Endothelial cell of umbilical vein (primary cell): Measurements from ENCODE around the gene DUSP22. TPM values are rescaled to one million over a fixed set of nuclear protein-coding genes. Genes with fewer than 3 reads are reported as not detected.

Experiments used
- BruUV-seq: library from RNA; stranded (reverse); fragments of 400-500 nt; replicated peaks from 2 replicates; lab custom pipeline; 2021; lab: Mats Ljungman, UMichigan
- CTCF ChIA-PET: fragments of 300-600, 350-600 bp; sonication (Branson Sonifier 250); formaldehyde crosslinking; loops from one replicate; lab custom pipeline; 2021; ENCODE audit warnings: antibody characterized with exemption, inconsistent platforms; lab: Charles Lee
- POLR2A ChIA-PET: fragments of 300-600, 350-600 bp; sonication (Branson Sonifier 250); formaldehyde crosslinking; loops from one replicate; lab custom pipeline; 2021; ENCODE audit warnings: antibody characterized with exemption, inconsistent platforms; lab: Charles Lee
- DNase-seq: peaks from one replicate; pipeline ENCODE4 v3.0.0-alpha.2; 2011; ENCODE audit warnings: low read depth, low spot score
- FAIRE-seq: peaks from 2 replicates; lab custom pipeline; 2011; peaks lifted over from hg19 to GRCh38; lab: Jason Lieb, UNC
- H2AFZ ChIP-seq: 2 replicates; pipeline ENCODE4 v1.6.0; 2012; ENCODE audit warnings: low read depth, low read length, control low read depth, inconsistent platforms
- H3K27ac ChIP-seq: 2 replicates; pipeline ENCODE4 v1.5.1; 2011; ENCODE audit warnings: low read depth, mild to moderate bottlenecking, control low read depth, low read length, moderate library complexity; ENCODE audit not compliant: insufficient read depth
- H3K27me3 ChIP-seq, 2 experiments: 2 replicates each; pipeline versions ENCODE4 v1.6.0 to v1.6.1; 2011; ENCODE audit warnings: low read length in 2 of 2, mixed read lengths in 1 of 2; ENCODE audit not compliant: control insufficient read depth in 2 of 2, insufficient read depth in 2 of 2
- H3K36me3 ChIP-seq, 2 experiments: 2 replicates in 1 of 2; 3 replicates in 1 of 2; pipeline ENCODE4 v1.5.1; 2011; ENCODE audit warnings: low read length in 2 of 2, mild to moderate bottlenecking in 1 of 2, moderate library complexity in 1 of 2; ENCODE audit not compliant: control insufficient read depth in 2 of 2, insufficient read depth in 2 of 2; ENCODE audit errors: extremely low read depth in 1 of 2
- H3K4me1 ChIP-seq: 3 replicates; pipeline ENCODE4 v1.5.1; 2011; ENCODE audit warnings: mild to moderate bottlenecking, low read length; ENCODE audit not compliant: control insufficient read depth, insufficient read depth; ENCODE audit errors: extremely low read depth
- H3K4me2 ChIP-seq: 2 replicates; pipeline ENCODE4 v1.6.1; 2011; ENCODE audit warnings: low read length, control low read depth, mixed read lengths; ENCODE audit not compliant: insufficient read depth
- H3K4me3 ChIP-seq, 3 experiments: fragments of 200-600 bp in 1 of 3; sonication (generic), shearing (Covaris generic) in 1 of 3; replicated peaks in 1 of 3; 2 replicates each; pipeline ENCODE4 v1.5.1; 2011 to 2016; ENCODE audit warnings: control low read depth in 3 of 3, low read length in 3 of 3, mild to moderate bottlenecking in 2 of 3, inconsistent platforms in 1 of 3, low read depth in 1 of 3, moderate library complexity in 1 of 3; ENCODE audit not compliant: insufficient read depth in 1 of 3
- H3K79me2 ChIP-seq: 2 replicates; pipeline ENCODE4 v1.6.0; 2012; ENCODE audit warnings: low read length, inconsistent platforms; ENCODE audit not compliant: control insufficient read depth, insufficient read depth
- H3K9ac ChIP-seq: replicated peaks from 2 replicates; pipeline ENCODE3; 2011; ENCODE audit warnings: low read length, control low read depth; ENCODE audit not compliant: insufficient read depth; ENCODE audit errors: extremely low read depth
- H3K9me1 ChIP-seq: replicated peaks from 3 replicates; pipeline ENCODE4 v1.6.0; 2011; ENCODE audit warnings: mild to moderate bottlenecking, low read length; ENCODE audit not compliant: control insufficient read depth, insufficient read depth; ENCODE audit errors: extremely low read depth
- H3K9me3 ChIP-seq: replicated peaks from 2 replicates; pipeline ENCODE4 v1.5.1; 2012; ENCODE audit warnings: low read length, inconsistent platforms; ENCODE audit not compliant: control insufficient read depth, insufficient read depth
- H4K20me1 ChIP-seq: replicated peaks from 2 replicates; pipeline ENCODE3; 2011; ENCODE audit warnings: mild to moderate bottlenecking, low read length; ENCODE audit not compliant: control insufficient read depth, insufficient read depth; ENCODE audit errors: extremely low read depth
- FOS ChIP-seq: IDR thresholded peaks from 2 replicates; pipeline ENCODE4 v1.6.1; 2011; ENCODE audit warnings: mild to moderate bottlenecking, low read length, moderate library complexity, borderline replicate concordance; ENCODE audit not compliant: insufficient read depth
- dilution Hi-C: fragments of 300-500 bp; cut with MboI; formaldehyde crosslinking; loops from one replicate; pipeline ENCODE4 v1.15.0; 2019; ENCODE audit warnings: low sequenced_read_pairs; ENCODE audit not compliant: extremely low pct_ligation_motif_present
- intact Hi-C: fragments of 100-400 bp; cut with micrococcal nuclease; formaldehyde crosslinking; loops from one replicate; pipeline ENCODE4 v1.10.0; 2022
- polyA plus RNA-seq, 4 experiments: library from polyadenylated mRNA; depleted of rRNA in 3 of 4; stranded (reverse) in 3 of 4; unstranded in 1 of 4; fragments of >200 nt; gene quantifications; 2 replicates each; pipeline versions ENCODE4 v1.2.1 to v1.2.3, GENCODE V29; 2011 to 2012; ENCODE audit warnings: missing spikeins in 1 of 4
- total RNA-seq: library from RNA; stranded (reverse); gene quantifications from 2 replicates; pipeline ENCODE4 v1.2.3, GENCODE V29; 2021
- TF ChIP-seq, protein P1 (sequence below), 2 donors: IDR thresholded peaks; 1 replicate in 1 of 2; 2 replicates in 1 of 2; pipeline ENCODE4 v1.5.1; 2011; ENCODE audit warnings: low read length in 2 of 2, mild to moderate bottlenecking in 2 of 2, moderate library complexity in 2 of 2, control low read depth in 1 of 2, inconsistent platforms in 1 of 2, low read depth in 1 of 2; ENCODE audit not compliant: insufficient read depth in 1 of 2; ENCODE audit errors: extremely low read depth in 1 of 2

The DUSP22 gene
- total and polyA plus RNA-seq, 2 donors (not counting 3 experiments of a cell fraction or from before 2014, with no cell fraction given) = 23.2 to 33.9 TPM

GRCh38 chr6:362924-363249 is 70.6 kb downstream of the DUSP22 start:
- Histone ChIP-seq H3K36me3 (no peaks in the 10 kb centered on the region), H3K4me3 (no peak overlapping the region), H3K79me2 (no peaks in the 10 kb centered on the region), H3K4me2 (no peak overlapping the region), H3K9me3 (peaks cover 8% of the 10 kb centered on the region), H3K9ac (no peak overlapping the region), H4K20me1 (no peaks in the 10 kb centered on the region), H3K27me3 (no peaks in the 10 kb centered on the region), H3K27ac (no peak overlapping the region), H3K4me1 (no peaks in the 10 kb centered on the region), H2AFZ (no peak overlapping the region), H3K9me1 (no peaks in the 10 kb centered on the region)
- BruUV-seq = no TSS peak
- FAIRE-seq = no peak
- no peak for DNase-seq
- intact Hi-C loops (no loop called here), dilution Hi-C loops (no loop called here)
- ChIA-PET CTCF (no interaction called here), POLR2A (no interaction called here)
- TF ChIP-seq, protein P1, sequence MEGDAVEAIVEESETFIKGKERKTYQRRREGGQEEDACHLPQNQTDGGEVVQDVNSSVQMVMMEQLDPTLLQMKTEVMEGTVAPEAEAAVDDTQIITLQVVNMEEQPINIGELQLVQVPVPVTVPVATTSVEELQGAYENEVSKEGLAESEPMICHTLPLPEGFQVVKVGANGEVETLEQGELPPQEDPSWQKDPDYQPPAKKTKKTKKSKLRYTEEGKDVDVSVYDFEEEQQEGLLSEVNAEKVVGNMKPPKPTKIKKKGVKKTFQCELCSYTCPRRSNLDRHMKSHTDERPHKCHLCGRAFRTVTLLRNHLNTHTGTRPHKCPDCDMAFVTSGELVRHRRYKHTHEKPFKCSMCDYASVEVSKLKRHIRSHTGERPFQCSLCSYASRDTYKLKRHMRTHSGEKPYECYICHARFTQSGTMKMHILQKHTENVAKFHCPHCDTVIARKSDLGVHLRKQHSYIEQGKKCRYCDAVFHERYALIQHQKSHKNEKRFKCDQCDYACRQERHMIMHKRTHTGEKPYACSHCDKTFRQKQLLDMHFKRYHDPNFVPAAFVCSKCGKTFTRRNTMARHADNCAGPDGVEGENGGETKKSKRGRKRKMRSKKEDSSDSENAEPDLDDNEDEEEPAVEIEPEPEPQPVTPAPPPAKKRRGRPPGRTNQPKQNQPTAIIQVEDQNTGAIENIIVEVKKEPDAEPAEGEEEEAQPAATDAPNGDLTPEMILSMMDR (IDR thresholded peaks at IDR 0.05; ENCODE audit: extremely low read depth in 1 of 2, insufficient read depth in 1 of 2, low read depth in 1 of 2, low read length in 2 of 2) = no peak

- DNase-seq (no peak), FAIRE-seq (no peak)
- Histone ChIP-seq H4K20me1 (no peaks in the 10 kb centered on the region), H2AFZ (no peak overlapping the region), H3K4me1 (no peaks in the 10 kb centered on the region), H3K27ac (no peak overlapping the region), H3K27me3 (no peaks in the 10 kb centered on the region), H3K9me3 (peaks cover 8% of the 10 kb centered on the region), H3K4me3 (no peak overlapping the region), H3K36me3 (no peaks in the 10 kb centered on the region), H3K9ac (no peak overlapping the region), H3K79me2 (no peaks in the 10 kb centered on the region), H3K4me2 (no peak overlapping the region), H3K9me1 (no peaks in the 10 kb centered on the region)
- no TSS peak for BruUV-seq
- dilution Hi-C loops = no loop called here
- CTCF ChIA-PET = no interaction called here
- POLR2A ChIA-PET = no interaction called here
- no peak for TF ChIP-seq FOS
- intact Hi-C loops = no loop called here
Observed at GRCh38 chr6:363291-363690, 71.0 kb downstream of the DUSP22 start.
